ENCODE data around the gene ETFA. TPM values are rescaled to one million over a fixed set of nuclear protein-coding genes. Genes with fewer than 3 reads are reported as not detected.

ETFA gene
- total and polyA plus RNA-seq, 10 of the 15 experiments (the other 5 are each of a cell fraction or from before 2014, with no cell fraction given), result 114 to 331 (median 152) TPM

- TF ChIP-seq BHLHE40 (IDR thresholded peaks at IDR 0.05; ENCODE audit: borderline replicate concordance in 1 of 2, low read depth in 2 of 2, low read length in 1 of 2) (no peak), ATF2 (IDR thresholded peaks at IDR 0.05; ENCODE audit: low read length) (no peak), ZBED1 (IDR thresholded peaks at IDR 0.05; ENCODE audit: borderline replicate concordance) (no peak), BCL3 (IDR thresholded peaks at IDR 0.05; ENCODE audit: borderline replicate concordance, insufficient read depth, low read depth, low read length, poor library complexity, severe bottlenecking) (no peak), IRF3 (IDR thresholded peaks at IDR 0.05) (no peak), RCOR1 (conservative IDR thresholded peaks at IDR 0.05; ENCODE audit: low read depth, low read length) (no peak), RELA (IDR thresholded peaks at IDR 0.05; ENCODE audit: borderline replicate concordance, partially characterized antibody) (no peak), TCF7 (IDR thresholded peaks at IDR 0.05; ENCODE audit: borderline replicate concordance) (no peak), E4F1 (IDR thresholded peaks at IDR 0.05; ENCODE audit: borderline replicate concordance, partially characterized antibody) (no peak), RBBP5 (conservative IDR thresholded peaks at IDR 0.05) (no peak)
These were observed 32.6 kb downstream of the ETFA start (continued) for GRCh38 chr15:76278651-76279050.

Measured in GM12878 (cell line).